Mesenchymal stem cell (in vitro differentiated cells and primary cell): ENCODE results near the gene CLDN1.
A peak's percentile ranks its signal among the peaks of the same experiment; 100 is the strongest.

ENCODE experiments used
- DNase-seq: peaks from one replicate; pipeline ENCODE4 v3.0.0-alpha.2; 2013
- H2AFZ ChIP-seq: one replicate; pipeline ENCODE4 v1.6.1; 2013; ENCODE audit warnings: low read depth, mild to moderate bottlenecking, control low read depth, inconsistent platforms, low read length, moderate library complexity
- H2AK5ac ChIP-seq: 2 replicates; pipeline ENCODE4 v1.6.1; 2013; ENCODE audit warnings: low read length, moderate library complexity, mild to moderate bottlenecking, inconsistent platforms; ENCODE audit not compliant: severe bottlenecking
- H2BK120ac ChIP-seq: one replicate; pipeline ENCODE4 v1.6.1; 2013; ENCODE audit warnings: low read depth, mild to moderate bottlenecking, inconsistent platforms, low read length, moderate library complexity
- H2BK12ac ChIP-seq, 2 experiments: one replicate each; pipeline ENCODE4 v1.6.1; 2013; ENCODE audit warnings: inconsistent platforms in 2 of 2, low read length in 2 of 2, mild to moderate bottlenecking in 2 of 2, moderate library complexity in 2 of 2, control low read depth in 1 of 2
- H2BK15ac ChIP-seq: one replicate; pipeline ENCODE4 v1.6.1; 2013; ENCODE audit warnings: mild to moderate bottlenecking, low read depth, inconsistent platforms; ENCODE audit not compliant: poor library complexity, severe bottlenecking
- H2BK5ac ChIP-seq: 2 replicates; pipeline ENCODE4 v1.6.1; 2013; ENCODE audit warnings: low read depth, mild to moderate bottlenecking, low read length, control low read depth, inconsistent platforms; ENCODE audit not compliant: poor library complexity, severe bottlenecking
- H3K14ac ChIP-seq, 2 experiments: one replicate each; pipeline ENCODE4 v1.6.1; 2013; ENCODE audit warnings: inconsistent platforms in 2 of 2, low read length in 2 of 2, control low read depth in 1 of 2, mild to moderate bottlenecking in 1 of 2, moderate library complexity in 1 of 2
- H3K18ac ChIP-seq, 2 experiments: one replicate each; pipeline ENCODE4 v1.6.1; 2013; ENCODE audit warnings: inconsistent platforms in 2 of 2, low read length in 2 of 2, control low read depth in 1 of 2, low read depth in 1 of 2, mild to moderate bottlenecking in 1 of 2
- H3K23ac ChIP-seq, 2 experiments: one replicate each; pipeline ENCODE4 v1.6.1; 2013; ENCODE audit warnings: inconsistent platforms in 2 of 2, low read length in 2 of 2, mild to moderate bottlenecking in 2 of 2, moderate library complexity in 2 of 2, control low read depth in 1 of 2
- H3K27ac ChIP-seq: 2 replicates; pipeline ENCODE4 v1.5.1; 2013; ENCODE audit warnings: mild to moderate bottlenecking, moderate library complexity, low read length, control low read depth, inconsistent platforms; ENCODE audit not compliant: poor library complexity, severe bottlenecking
- H3K27me3 ChIP-seq, 2 experiments: 2 replicates each; pipeline versions ENCODE4 v1.6.1 to v1.7.0; 2013; ENCODE audit warnings: low read length in 2 of 2, mild to moderate bottlenecking in 2 of 2, moderate library complexity in 2 of 2, control low read depth in 1 of 2, inconsistent platforms in 1 of 2; ENCODE audit not compliant: control insufficient read depth in 1 of 2, insufficient read depth in 1 of 2
- H3K36me3 ChIP-seq, 2 experiments: 2 replicates each; pipeline versions ENCODE4 v1.6.1 to v1.7.0; 2013; ENCODE audit warnings: low read length in 2 of 2, control low read depth in 1 of 2, inconsistent platforms in 1 of 2, low read depth in 1 of 2, mild to moderate bottlenecking in 1 of 2; ENCODE audit not compliant: insufficient read depth in 2 of 2, control insufficient read depth in 1 of 2
- H3K4ac ChIP-seq, 2 experiments: one replicate each; pipeline ENCODE4 v1.6.1; 2013; ENCODE audit warnings: inconsistent platforms in 2 of 2, low read length in 2 of 2, mild to moderate bottlenecking in 2 of 2, moderate library complexity in 2 of 2, control low read depth in 1 of 2, low read depth in 1 of 2
- H3K4me1 ChIP-seq: 2 replicates; pipeline ENCODE4 v1.6.1; 2013; ENCODE audit warnings: low read depth, low read length, control low read depth; ENCODE audit not compliant: control insufficient read depth, insufficient read depth
- H3K4me2 ChIP-seq: 2 replicates; pipeline ENCODE4 v1.6.1; 2013; ENCODE audit warnings: low read length, mild to moderate bottlenecking, inconsistent platforms; ENCODE audit not compliant: poor library complexity, severe bottlenecking
- H3K4me3 ChIP-seq, 2 experiments: 2 replicates each; pipeline versions ENCODE4 v1.5.1 to v1.7.0; 2013; ENCODE audit warnings: low read length in 2 of 2, mild to moderate bottlenecking in 2 of 2, control low read depth in 1 of 2, low read depth in 1 of 2; ENCODE audit not compliant: insufficient read depth in 1 of 2
- H3K79me1 ChIP-seq: replicated peaks from 2 replicates; pipeline ENCODE4 v1.6.1; 2013; ENCODE audit warnings: mild to moderate bottlenecking, control low read depth, low read length, inconsistent platforms; ENCODE audit not compliant: poor library complexity, severe bottlenecking
- H3K9ac ChIP-seq: 2 replicates; pipeline ENCODE4 v1.7.0; 2013; ENCODE audit warnings: mild to moderate bottlenecking, low read length, moderate library complexity
- H3K9me3 ChIP-seq: 2 replicates; pipeline ENCODE4 v1.7.0; 2013; ENCODE audit warnings: mild to moderate bottlenecking, low read length; ENCODE audit not compliant: control insufficient read depth
- H4K8ac ChIP-seq: one replicate; pipeline ENCODE4 v1.6.1; 2013; ENCODE audit warnings: inconsistent platforms, mild to moderate bottlenecking, low read length, moderate library complexity
- H4K91ac ChIP-seq: one replicate; pipeline ENCODE4 v1.6.1; 2013; ENCODE audit warnings: mild to moderate bottlenecking, low read length, inconsistent platforms
- WGBS: methylation state at CpG from one replicate; pipeline ENCODE4 v1.1.7; 2013; ENCODE audit warnings: mixed read lengths; 5-methylcytosine and 5-hydroxymethylcytosine counted together

CLDN1 gene

DNA sequence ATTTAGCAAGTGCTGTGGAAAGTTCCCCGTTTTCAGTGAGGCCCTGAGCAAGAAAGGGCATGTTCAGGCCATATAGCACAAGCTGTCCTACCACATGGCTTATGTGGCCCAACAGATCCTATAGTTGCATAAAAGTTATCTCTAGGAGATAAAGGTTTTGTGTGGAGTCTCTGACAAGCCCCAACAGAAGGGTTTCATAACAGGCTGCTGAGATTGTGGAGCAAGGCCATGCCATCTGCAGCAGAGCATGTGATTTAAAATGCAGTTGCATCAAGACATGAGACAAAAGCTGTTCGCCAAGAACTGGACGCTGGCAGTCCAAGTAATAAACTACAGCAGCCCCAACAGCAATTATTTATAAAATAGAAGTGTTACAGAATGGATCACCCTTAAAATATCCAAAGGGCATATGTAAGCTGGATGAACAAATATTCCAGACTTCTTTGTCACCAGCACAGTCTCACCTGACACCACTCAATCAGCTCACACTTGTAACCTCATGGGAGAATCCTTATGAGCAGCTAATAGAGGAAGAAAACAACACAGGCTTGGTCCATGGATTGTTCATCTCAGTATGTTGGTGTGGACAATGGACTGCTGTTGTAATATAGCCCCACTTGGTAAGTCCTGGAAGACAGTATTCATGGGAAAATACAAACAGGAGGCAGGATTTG is 14.4 kb upstream of the CLDN1 start:
- WGBS: 80% methylated on average over 1 of the region's 3 CpGs

GRCh38 chr3:190333961-190334360 is 11.7 kb upstream of the CLDN1 start:
- H3K23ac ChIP-seq: no peak overlapping the region
- WGBS: 90% methylated on average over 1 of the region's 1 CpG
- no peaks in the 10 kb centered on the region for H3K9me3 ChIP-seq
- no peak overlapping the region for H4K8ac ChIP-seq
- peaks cover 2% of the 10 kb centered on the region for H3K4me1 ChIP-seq
- H2BK12ac ChIP-seq: no peak overlapping the region
- H3K4me3 ChIP-seq: no peak overlapping the region
- DNase-seq: no peak
- H3K79me1 ChIP-seq: peaks cover 2% of the 10 kb centered on the region
- H4K91ac ChIP-seq: no peak overlapping the region
- H2BK15ac ChIP-seq: no peak overlapping the region
- H2BK120ac ChIP-seq: no peak overlapping the region
- H3K36me3 ChIP-seq: no peaks in the 10 kb centered on the region
- no peaks in the 10 kb centered on the region for H3K27me3 ChIP-seq
- H2AK5ac ChIP-seq: no peak overlapping the region
- no peak overlapping the region for H3K14ac ChIP-seq
- H2BK5ac ChIP-seq: no peak overlapping the region
- H3K4ac ChIP-seq: no peak overlapping the region
- no peak overlapping the region for H3K18ac ChIP-seq
- no peak overlapping the region for H2AFZ ChIP-seq
- no peak overlapping the region for H3K4me2 ChIP-seq
- H3K9ac ChIP-seq: no peak overlapping the region
- H3K27ac ChIP-seq: no peak overlapping the region

More for the DNA sequence above, 14.4 kb upstream of the CLDN1 start:
- H4K8ac ChIP-seq: peak overlapping the region; percentile 84
- peak overlapping the region; percentile 49 to 79 for H2BK12ac ChIP-seq
- H2BK15ac ChIP-seq: no peak overlapping the region
- H3K4me2 ChIP-seq: no peak overlapping the region
- no peaks in the 10 kb centered on the region for H3K9me3 ChIP-seq
- H3K9ac ChIP-seq: no peak overlapping the region
- peaks cover 2% of the 10 kb centered on the region for H3K4me1 ChIP-seq
- no peaks in the 10 kb centered on the region for H3K27me3 ChIP-seq
- no peak for DNase-seq
- H2BK120ac ChIP-seq: no peak overlapping the region
- H3K4ac ChIP-seq: no peak overlapping the region
- no peak overlapping the region for H3K27ac ChIP-seq
- H2AFZ ChIP-seq: no peak overlapping the region
- no peak overlapping the region for H2BK5ac ChIP-seq
- H3K14ac ChIP-seq: no peak overlapping the region
- no peaks in the 10 kb centered on the region for H3K36me3 ChIP-seq
- H3K23ac ChIP-seq: no peak overlapping the region
- H3K79me1 ChIP-seq: peaks cover 6% of the 10 kb centered on the region
- peak overlapping the region; percentile 30 to 66 for H3K18ac ChIP-seq
- H3K4me3 ChIP-seq: no peak overlapping the region
- H4K91ac ChIP-seq: no peak overlapping the region
- H2AK5ac ChIP-seq: no peak overlapping the region

DNA sequence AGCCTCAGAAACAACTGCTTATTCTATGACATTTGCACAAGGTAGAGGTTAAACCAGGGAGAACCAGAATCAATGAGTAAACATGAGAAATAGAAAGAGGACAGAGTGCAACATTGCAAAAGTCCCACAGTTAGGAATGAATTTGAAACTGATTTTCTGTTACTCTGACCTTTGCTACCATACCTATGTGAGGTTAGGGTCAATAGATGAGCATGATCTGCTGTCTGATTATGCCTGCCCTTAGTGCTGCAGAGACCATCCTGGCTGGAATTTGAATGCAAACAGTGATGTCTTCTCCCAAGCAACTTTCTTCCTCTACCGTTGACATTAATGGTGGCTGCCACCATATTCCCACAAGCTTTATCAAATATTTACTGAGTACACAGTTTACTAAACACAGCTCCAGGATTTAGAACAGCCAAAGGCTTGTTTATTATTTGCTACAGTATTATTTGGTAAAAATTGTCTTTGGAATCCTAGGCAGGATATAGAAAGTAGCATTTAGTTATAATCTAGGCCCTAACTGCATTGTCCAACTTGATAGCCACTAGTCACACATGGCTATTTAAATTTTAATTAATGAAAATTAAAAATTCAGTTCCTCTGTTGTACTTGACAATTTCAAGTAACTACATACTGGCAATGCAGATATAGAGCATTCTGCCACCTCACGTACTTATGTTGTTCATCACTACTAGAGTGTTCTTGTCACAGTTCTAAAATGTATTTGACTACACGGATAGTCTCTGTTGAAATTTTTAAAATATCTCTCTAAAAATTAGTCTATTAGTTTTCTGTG is 8.9 kb upstream of the CLDN1 start:
- Histone ChIP-seq H3K9ac (no peak overlapping the region), H2BK120ac (no peak overlapping the region), H3K23ac (no peak overlapping the region), H2BK5ac (no peak overlapping the region), H3K79me1 (no peaks in the 10 kb centered on the region), H2BK15ac (no peak overlapping the region), H3K27ac (no peak overlapping the region), H3K4me1 (no peaks in the 10 kb centered on the region), H3K4me2 (no peak overlapping the region), H3K18ac (no peak overlapping the region), H2AK5ac (no peak overlapping the region), H4K91ac (no peak overlapping the region), H3K4me3 (no peak overlapping the region), H3K36me3 (no peaks in the 10 kb centered on the region), H3K9me3 (no peaks in the 10 kb centered on the region), H3K4ac (no peak overlapping the region), H2AFZ (no peak overlapping the region), H2BK12ac (no peak overlapping the region), H3K27me3 (no peaks in the 10 kb centered on the region), H3K14ac (no peak overlapping the region), H4K8ac (no peak overlapping the region)
- no peak for DNase-seq
- WGBS: 89% methylated on average over 1 of the region's 3 CpGs

- H2BK15ac ChIP-seq: no peak overlapping the region
- H3K9ac ChIP-seq: peak overlapping the region; percentile 43
- H3K23ac ChIP-seq: no peak overlapping the region
- no peak overlapping the region for H4K8ac ChIP-seq
- DNase-seq: no peak
- H2BK12ac ChIP-seq: no peak overlapping the region
- no peaks in the 10 kb centered on the region for H3K9me3 ChIP-seq
- no peak overlapping the region for H2AFZ ChIP-seq
- H3K4me1 ChIP-seq: peaks cover 5% of the 10 kb centered on the region
- H4K91ac ChIP-seq: no peak overlapping the region
- no peak overlapping the region for H3K14ac ChIP-seq
- no peak overlapping the region for H3K4me2 ChIP-seq
- peaks cover 0 to under 1% of the 10 kb centered on the region in 2 experiments for H3K27me3 ChIP-seq
- H3K36me3 ChIP-seq: no peaks in the 10 kb centered on the region
- H2BK5ac ChIP-seq: no peak overlapping the region
- H3K4me3 ChIP-seq: no peak overlapping the region
- no peak overlapping the region for H3K27ac ChIP-seq
- no peak overlapping the region for H3K18ac ChIP-seq
- no peak overlapping the region for H2AK5ac ChIP-seq
- H2BK120ac ChIP-seq: no peak overlapping the region
- H3K79me1 ChIP-seq: peaks cover 2% of the 10 kb centered on the region
- 98% methylated on average over 4 of the region's 4 CpGs for WGBS
- H3K4ac ChIP-seq: no peak overlapping the region
These were observed 4.7 kb upstream of the CLDN1 start for GRCh38 chr3:190326930-190327329.
